Measurements from ENCODE around the gene TARS3.

DNA sequence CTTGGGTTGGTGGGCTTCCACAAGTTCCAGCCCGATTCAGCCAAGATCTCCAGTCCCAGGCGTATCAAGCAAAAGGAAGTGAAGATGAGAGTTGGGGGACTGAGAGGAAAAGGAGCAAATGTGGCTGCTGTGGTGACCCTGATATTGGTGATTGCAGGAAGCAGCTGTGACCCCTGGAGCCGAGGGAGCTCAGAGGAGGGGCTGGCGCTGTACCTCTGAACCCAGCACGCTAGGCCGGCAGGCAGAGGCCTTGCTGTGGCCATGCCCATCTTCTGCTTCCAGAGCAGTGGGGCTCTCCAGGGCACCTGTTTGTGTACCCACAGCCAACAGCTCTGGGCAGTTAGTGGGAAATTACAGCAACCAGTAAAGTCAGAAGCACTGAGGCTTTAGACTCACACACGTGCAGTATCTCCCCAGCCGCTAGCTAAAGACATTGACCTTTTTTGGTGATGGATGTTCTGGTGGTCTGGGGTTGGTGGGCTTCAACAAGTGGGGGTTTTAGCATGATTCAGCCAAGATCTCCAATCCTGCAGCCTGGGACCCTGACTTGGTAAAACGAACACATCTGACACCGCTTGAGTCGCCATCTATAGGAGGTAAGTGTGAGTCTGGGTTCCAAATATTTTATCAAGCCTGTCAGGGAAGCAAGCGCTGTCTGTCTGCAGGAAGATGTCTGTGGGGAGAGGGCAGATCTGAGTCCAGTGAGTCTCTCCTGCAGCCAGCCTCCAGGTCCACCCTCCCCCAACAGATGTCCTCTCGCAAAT, 105.2 kb downstream of the TARS3 start:
- TF ChIP-seq CTCF (IDR thresholded peaks at IDR 0.05) (no peak), POLR2A (IDR thresholded peaks at IDR 0.05) (no peak)

Measured in testis (tissue), 2 donors.